NCI-H82 (cell line): ENCODE data around the gene MYO9A.

Source experiments
- DNase-seq: peaks from one replicate; lab custom pipeline; 2025; lab: John Stamatoyannopoulos, UW

The MYO9A gene

GRCh38 chr15:71808311-71809020 is 309.5 kb downstream of the MYO9A start:
- peak; percentile 73 for DNase-seq

- no peak for DNase-seq
Measured at GRCh38 chr15:71807691-71808091, 310.3 kb downstream of the MYO9A start.

GRCh38 chr15:71807125-71807629 is 310.8 kb downstream of the MYO9A start:
- DNase-seq = peak; percentile 94

GRCh38 chr15:71806452-71806931 is 311.5 kb downstream of the MYO9A start:
- DNase-seq = peak; percentile 96

GRCh38 chr15:71804695-71805470 is 313.1 kb downstream of the MYO9A start:
- DNase-seq = peak; percentile 54

- peak; percentile 59 for DNase-seq
Measured at GRCh38 chr15:71804226-71804625, 313.7 kb downstream of the MYO9A start.

- DNase-seq = no peak
Measured at GRCh38 chr15:71802770-71803169, 315.2 kb downstream of the MYO9A start.

GRCh38 chr15:71801935-71802655 is 315.9 kb downstream of the MYO9A start:
- DNase-seq = no peak

GRCh38 chr15:71800835-71801745 is 316.9 kb downstream of the MYO9A start:
- DNase-seq = peak; percentile 80

- no peak for DNase-seq
Measured at GRCh38 chr15:71800190-71800589, 317.8 kb downstream of the MYO9A start.

- no peak for DNase-seq
Measured at GRCh38 chr15:71798641-71799040, 319.3 kb downstream of the MYO9A start.

GRCh38 chr15:71792521-71792920 is 325.4 kb downstream of the MYO9A start:
- DNase-seq = no peak

GRCh38 chr15:71791975-71792374 is 326.0 kb downstream of the MYO9A start:
- no peak for DNase-seq

GRCh38 chr15:71790081-71790480 is 327.9 kb downstream of the MYO9A start:
- DNase-seq = no peak

- DNase-seq = no peak
Measured at GRCh38 chr15:71789616-71790015, 328.3 kb downstream of the MYO9A start.

GRCh38 chr15:71788646-71789579 is 329.0 kb downstream of the MYO9A start:
- no peak for DNase-seq

GRCh38 chr15:71786673-71787072 is 331.3 kb downstream of the MYO9A start:
- no peak for DNase-seq

GRCh38 chr15:71785996-71786395 is 332.0 kb downstream of the MYO9A start:
- no peak for DNase-seq

GRCh38 chr15:71784719-71785118 is 333.2 kb downstream of the MYO9A start:
- DNase-seq = peak; percentile 52
